DOHH2 (cell line): ENCODE data around the gene PIGC.

Experiments
- CTCF ChIP-seq: fragments of 200-600 bp; sonication (generic); IDR thresholded peaks from one replicate; pipeline ENCODE4 v1.5.1; 2014; ENCODE audit warnings: antibody characterized with exemption, mild to moderate bottlenecking, low read depth, low read length; ENCODE audit not compliant: poor library complexity, severe bottlenecking
- EZH2phosphoT487 ChIP-seq: fragments of 200-600 bp; sonication (generic); IDR thresholded peaks from 2 replicates; pipeline ENCODE4 v1.6.1; 2017; ENCODE audit warnings: borderline replicate concordance, mild to moderate bottlenecking, antibody characterized with exemption, low read length, moderate library complexity, mixed read lengths

GRCh38 chr1:172476218-172476811 is 32.4 kb upstream of the PIGC start:
- no peak for TF ChIP-seq CTCF
- TF ChIP-seq EZH2phosphoT487 = no peak
